Measurements from ENCODE around the gene COL5A1.

DNA sequence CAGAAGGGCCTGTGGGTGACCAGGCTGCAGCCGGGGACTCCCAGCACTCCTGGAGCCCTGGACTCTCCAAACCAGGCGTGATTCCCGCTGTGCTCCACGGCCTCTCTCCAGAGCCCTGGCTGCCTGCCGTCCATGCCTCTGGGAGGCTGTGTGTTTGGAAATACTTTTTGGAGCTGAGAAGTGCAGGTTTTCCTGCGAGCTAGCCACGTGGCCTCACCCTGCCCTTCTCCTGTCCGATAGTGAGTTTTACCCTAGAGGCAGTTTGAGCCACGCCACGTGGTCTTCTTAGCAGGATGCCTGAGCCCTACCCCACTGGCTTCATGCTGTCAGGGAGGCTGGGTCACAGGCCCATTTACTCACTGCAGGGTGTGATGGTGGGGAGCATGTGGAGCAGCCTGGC lies 71.3 kb downstream of the COL5A1 start:
- TF ChIP-seq, protein P1, sequence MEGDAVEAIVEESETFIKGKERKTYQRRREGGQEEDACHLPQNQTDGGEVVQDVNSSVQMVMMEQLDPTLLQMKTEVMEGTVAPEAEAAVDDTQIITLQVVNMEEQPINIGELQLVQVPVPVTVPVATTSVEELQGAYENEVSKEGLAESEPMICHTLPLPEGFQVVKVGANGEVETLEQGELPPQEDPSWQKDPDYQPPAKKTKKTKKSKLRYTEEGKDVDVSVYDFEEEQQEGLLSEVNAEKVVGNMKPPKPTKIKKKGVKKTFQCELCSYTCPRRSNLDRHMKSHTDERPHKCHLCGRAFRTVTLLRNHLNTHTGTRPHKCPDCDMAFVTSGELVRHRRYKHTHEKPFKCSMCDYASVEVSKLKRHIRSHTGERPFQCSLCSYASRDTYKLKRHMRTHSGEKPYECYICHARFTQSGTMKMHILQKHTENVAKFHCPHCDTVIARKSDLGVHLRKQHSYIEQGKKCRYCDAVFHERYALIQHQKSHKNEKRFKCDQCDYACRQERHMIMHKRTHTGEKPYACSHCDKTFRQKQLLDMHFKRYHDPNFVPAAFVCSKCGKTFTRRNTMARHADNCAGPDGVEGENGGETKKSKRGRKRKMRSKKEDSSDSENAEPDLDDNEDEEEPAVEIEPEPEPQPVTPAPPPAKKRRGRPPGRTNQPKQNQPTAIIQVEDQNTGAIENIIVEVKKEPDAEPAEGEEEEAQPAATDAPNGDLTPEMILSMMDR (IDR thresholded peaks at IDR 0.05), result no peak
- TF ChIP-seq POLR2A (IDR thresholded peaks at IDR 0.05), result no peak

Measured in esophagus squamous epithelium (tissue), 4 donors.